Activated B cell treated with CpG ODN at 0.5 μM for 24 hours (primary cell): Measurements from ENCODE around the gene CTIF. TPM values are rescaled to one million over a fixed set of nuclear protein-coding genes. Genes with fewer than 3 reads are reported as not detected.

Experiments used
- ATAC-seq: fragments of 200-7000 bp; cut with Tn5 transposase; one replicate; pipeline ENCODE4 v1.10.0; 2021; ENCODE audit warnings: low read depth, mild to moderate bottlenecking, moderate library complexity
- CTCF ChIA-PET: fragments of 350-600 bp; sonication (Branson Sonifier 250); formaldehyde crosslinking; loops from one replicate; lab custom pipeline; 2021; ENCODE audit warnings: antibody characterized with exemption; lab: Charles Lee
- POLR2A ChIA-PET: fragments of 350-600 bp; sonication (Branson Sonifier 250); formaldehyde crosslinking; loops from one replicate; lab custom pipeline; 2021; ENCODE audit warnings: antibody characterized with exemption; lab: Charles Lee
- DNase-seq: peaks from one replicate; pipeline ENCODE4 v3.0.0; 2022
- H3K27ac Mint-ChIP-seq: one replicate; pipeline ENCODE4 v1.8.0; 2020; ENCODE audit warnings: mixed read lengths
- H3K27me3 Mint-ChIP-seq: one replicate; pipeline ENCODE4 v1.8.0; 2021; ENCODE audit warnings: mixed read lengths
- H3K36me3 Mint-ChIP-seq: one replicate; pipeline ENCODE4 v1.8.0; 2021; ENCODE audit warnings: low read depth, mixed read lengths
- H3K4me1 Mint-ChIP-seq: one replicate; pipeline ENCODE4 v1.8.0; 2021; ENCODE audit warnings: mixed read lengths
- H3K4me3 Mint-ChIP-seq: one replicate; pipeline ENCODE4 v1.8.0; 2020; ENCODE audit warnings: mild to moderate bottlenecking, mixed read lengths
- H3K9me3 Mint-ChIP-seq: one replicate; pipeline ENCODE4 v1.8.0; 2020; ENCODE audit warnings: mixed read lengths
- CTCF ChIP-seq: fragments of 200-600 bp; IDR thresholded peaks from one replicate; pipeline ENCODE4 v1.8.0; 2022; ENCODE audit warnings: antibody characterized with exemption, mild to moderate bottlenecking
- intact Hi-C: fragments of 100-400 bp; cut with micrococcal nuclease; formaldehyde crosslinking; loops from one replicate; pipeline ENCODE4 v1.15.1; 2024
- total RNA-seq: library from RNA; stranded (reverse); gene quantifications from 2 replicates; pipeline ENCODE4 v1.2.3, GENCODE V29; 2022

Gene CTIF
- total RNA-seq, 1 donor from 2014 or later, result 9.3 TPM

GRCh38 chr18:48682768-48683167 lies 143.9 kb downstream of the CTIF start:
- Mint-ChIP-seq H3K27me3 (no peaks in the 10 kb centered on the region), H3K36me3 (no peaks in the 10 kb centered on the region), H3K27ac (no peak overlapping the region), H3K4me3 (no peak overlapping the region), H3K9me3 (no peaks in the 10 kb centered on the region), H3K4me1 (no peaks in the 10 kb centered on the region)
- ATAC-seq (no peak), DNase-seq (no peak)
- TF ChIP-seq CTCF, result no peak
- ChIA-PET POLR2A (no interaction called here), CTCF (no interaction called here)
- intact Hi-C loops, result no loop called here

GRCh38 chr18:48683197-48683596 lies 144.4 kb downstream of the CTIF start:
- CTCF ChIA-PET, result no interaction called here
- POLR2A ChIA-PET, result no interaction called here
- no peaks in the 10 kb centered on the region for H3K27me3 Mint-ChIP-seq
- no peak for TF ChIP-seq CTCF
- no peaks in the 10 kb centered on the region for H3K4me1 Mint-ChIP-seq
- no peaks in the 10 kb centered on the region for H3K9me3 Mint-ChIP-seq
- no peak overlapping the region for H3K4me3 Mint-ChIP-seq
- intact Hi-C loops, result no loop called here
- ATAC-seq (no peak), DNase-seq (no peak)
- no peak overlapping the region for H3K27ac Mint-ChIP-seq
- no peaks in the 10 kb centered on the region for H3K36me3 Mint-ChIP-seq

- intact Hi-C loops, result no loop called here
- DNase-seq, result no peak
- ATAC-seq, result no peak
- no peak overlapping the region for H3K27ac Mint-ChIP-seq
- no peaks in the 10 kb centered on the region for H3K27me3 Mint-ChIP-seq
- no peak overlapping the region for H3K4me3 Mint-ChIP-seq
- H3K4me1 Mint-ChIP-seq, result no peaks in the 10 kb centered on the region
- no peak for TF ChIP-seq CTCF
- no peaks in the 10 kb centered on the region for H3K9me3 Mint-ChIP-seq
- no peaks in the 10 kb centered on the region for H3K36me3 Mint-ChIP-seq
- CTCF ChIA-PET, result no interaction called here
- POLR2A ChIA-PET, result no interaction called here
Observed at GRCh38 chr18:48683661-48684060, 144.8 kb downstream of the CTIF start.

GRCh38 chr18:48687346-48688042 lies 148.7 kb downstream of the CTIF start:
- H3K4me3 Mint-ChIP-seq, result no peak overlapping the region
- no peak for DNase-seq
- intact Hi-C loops, result no loop called here
- no peaks in the 10 kb centered on the region for H3K36me3 Mint-ChIP-seq
- CTCF ChIA-PET, result no interaction called here
- POLR2A ChIA-PET, result no interaction called here
- H3K27me3 Mint-ChIP-seq, result no peaks in the 10 kb centered on the region
- no peak for ATAC-seq
- no peak for TF ChIP-seq CTCF
- H3K9me3 Mint-ChIP-seq, result no peaks in the 10 kb centered on the region
- H3K27ac Mint-ChIP-seq, result no peak overlapping the region
- H3K4me1 Mint-ChIP-seq, result no peaks in the 10 kb centered on the region

GRCh38 chr18:48688961-48689360 lies 150.1 kb downstream of the CTIF start:
- CTCF ChIA-PET, result no interaction called here
- intact Hi-C loops, result no loop called here
- Mint-ChIP-seq H3K27me3 (no peaks in the 10 kb centered on the region), H3K4me3 (no peak overlapping the region), H3K27ac (no peak overlapping the region), H3K9me3 (no peaks in the 10 kb centered on the region), H3K4me1 (no peaks in the 10 kb centered on the region), H3K36me3 (no peaks in the 10 kb centered on the region)
- no peak for TF ChIP-seq CTCF
- ATAC-seq (no peak), DNase-seq (no peak)
- POLR2A ChIA-PET, result no interaction called here
